ENCODE measurements around the gene TSPAN13.

TSPAN13 gene

GRCh38 chr7:16803881-16804673, 50.5 kb downstream of the TSPAN13 start:
- no peaks in the 10 kb centered on the region for H3K36me3 ChIP-seq
- H4K20me1 ChIP-seq = no peaks in the 10 kb centered on the region
- H3K9ac ChIP-seq = no peak overlapping the region
- H3K4me1 ChIP-seq = no peaks in the 10 kb centered on the region
- no peak overlapping the region for H3K4me2 ChIP-seq
- H3K27me3 ChIP-seq = no peaks in the 10 kb centered on the region
- no peak for TF ChIP-seq Cebpa-rat (IDR thresholded peaks at IDR 0.05)
- no peaks in the 10 kb centered on the region for H3K9me3 ChIP-seq
- H3K27ac ChIP-seq = no peak overlapping the region
- H3K4me3 ChIP-seq = no peak overlapping the region

- Histone ChIP-seq H3K36me3 (no peaks in the 10 kb centered on the region), H3K9me3 (no peaks in the 10 kb centered on the region), H3K27ac (no peak within 1 kb of the TSS), H4K20me1 (no peaks in the 10 kb centered on the region), H3K4me1 (no peaks in the 10 kb centered on the region), H3K27me3 (no peaks in the 10 kb centered on the region), H3K4me3 (no peak within 1 kb of the TSS), H3K4me2 (no peak within 1 kb of the TSS), H3K9ac (no peak within 1 kb of the TSS)
- no peak for TF ChIP-seq Cebpa-rat (IDR thresholded peaks at IDR 0.05)
These were observed 51.3 kb downstream of the TSPAN13 start, which contains the start of gene AGR2 for GRCh38 chr7:16804674-16805439. TSS of gene AGR2 (minus strand) at chr7:16804999. CDS start at chr7:16801796, 3,203 bp downstream.

GRCh38 chr7:16805441-16805840, 51.9 kb downstream of the TSPAN13 start:
- Histone ChIP-seq H3K27ac (no peak overlapping the region), H3K4me1 (no peaks in the 10 kb centered on the region), H3K4me2 (no peak overlapping the region), H4K20me1 (no peaks in the 10 kb centered on the region), H3K36me3 (no peaks in the 10 kb centered on the region), H3K9ac (no peak overlapping the region), H3K4me3 (no peak overlapping the region), H3K9me3 (no peaks in the 10 kb centered on the region), H3K27me3 (no peaks in the 10 kb centered on the region)
- TF ChIP-seq Cebpa-rat (IDR thresholded peaks at IDR 0.05) = no peak

GRCh38 chr7:16810112-16810511, 56.6 kb downstream of the TSPAN13 start:
- Histone ChIP-seq H3K27me3 (no peaks in the 10 kb centered on the region), H4K20me1 (no peaks in the 10 kb centered on the region), H3K36me3 (no peaks in the 10 kb centered on the region), H3K9me3 (no peaks in the 10 kb centered on the region), H3K4me2 (no peak overlapping the region), H3K4me1 (no peaks in the 10 kb centered on the region), H3K9ac (no peak overlapping the region), H3K4me3 (no peak overlapping the region), H3K27ac (no peak overlapping the region)
- no peak for TF ChIP-seq Cebpa-rat (IDR thresholded peaks at IDR 0.05)

- H3K4me2 ChIP-seq = no peak overlapping the region
- H3K27ac ChIP-seq = no peak overlapping the region
- no peaks in the 10 kb centered on the region for H3K27me3 ChIP-seq
- H4K20me1 ChIP-seq = no peaks in the 10 kb centered on the region
- TF ChIP-seq Cebpa-rat (IDR thresholded peaks at IDR 0.05) = no peak
- no peaks in the 10 kb centered on the region for H3K36me3 ChIP-seq
- H3K9me3 ChIP-seq = no peaks in the 10 kb centered on the region
- H3K4me3 ChIP-seq = no peak overlapping the region
- H3K4me1 ChIP-seq = no peaks in the 10 kb centered on the region
- H3K9ac ChIP-seq = no peak overlapping the region
These were observed 57.0 kb downstream of the TSPAN13 start for GRCh38 chr7:16810573-16810972.

GRCh38 chr7:16811551-16811950, 58.0 kb downstream of the TSPAN13 start:
- 0 out of 2 replicates have a peak, but pooled peaks cover 2% of the 10 kb centered on the region for H3K4me1 ChIP-seq
- no peaks in the 10 kb centered on the region for H3K36me3 ChIP-seq
- H3K9me3 ChIP-seq = no peaks in the 10 kb centered on the region
- no peaks in the 10 kb centered on the region for H3K27me3 ChIP-seq
- no peak overlapping the region for H3K9ac ChIP-seq
- no peak overlapping the region for H3K4me3 ChIP-seq
- TF ChIP-seq Cebpa-rat (IDR thresholded peaks at IDR 0.05) = no peak
- no peaks in the 10 kb centered on the region for H4K20me1 ChIP-seq
- H3K4me2 ChIP-seq = no peak overlapping the region
- no peak overlapping the region for H3K27ac ChIP-seq

GRCh38 chr7:16812542-16813231, 59.1 kb downstream of the TSPAN13 start:
- no peak overlapping the region for H3K27ac ChIP-seq
- H3K9me3 ChIP-seq = no peaks in the 10 kb centered on the region
- no peak overlapping the region for H3K4me2 ChIP-seq
- TF ChIP-seq Cebpa-rat (IDR thresholded peaks at IDR 0.05) = no peak
- no peak overlapping the region for H3K9ac ChIP-seq
- H3K4me3 ChIP-seq = no peak overlapping the region
- H3K4me1 ChIP-seq = 0 out of 2 replicates have a peak, but pooled peaks cover 6% of the 10 kb centered on the region
- H3K27me3 ChIP-seq = no peaks in the 10 kb centered on the region
- no peaks in the 10 kb centered on the region for H3K36me3 ChIP-seq
- H4K20me1 ChIP-seq = no peaks in the 10 kb centered on the region

GRCh38 chr7:16813232-16813616, 59.7 kb downstream of the TSPAN13 start:
- Histone ChIP-seq H3K9me3 (no peaks in the 10 kb centered on the region), H3K36me3 (no peaks in the 10 kb centered on the region), H4K20me1 (no peaks in the 10 kb centered on the region), H3K4me3 (no peak overlapping the region), H3K9ac (no peak overlapping the region), H3K4me2 (no peak overlapping the region), H3K27me3 (no peaks in the 10 kb centered on the region), H3K27ac (no peak overlapping the region), H3K4me1 (0 out of 2 replicates have a peak, but pooled peaks cover 6% of the 10 kb centered on the region)
- no peak for TF ChIP-seq Cebpa-rat (IDR thresholded peaks at IDR 0.05)

GRCh38 chr7:16815001-16815400, 61.4 kb downstream of the TSPAN13 start:
- H3K4me3 ChIP-seq = no peak overlapping the region
- no peaks in the 10 kb centered on the region for H3K27me3 ChIP-seq
- H3K9me3 ChIP-seq = no peaks in the 10 kb centered on the region
- H4K20me1 ChIP-seq = no peaks in the 10 kb centered on the region
- no peak for TF ChIP-seq Cebpa-rat (IDR thresholded peaks at IDR 0.05)
- no peak overlapping the region for H3K4me2 ChIP-seq
- H3K27ac ChIP-seq = no peak overlapping the region
- 0 out of 2 replicates have a peak, but pooled peaks cover 6% of the 10 kb centered on the region for H3K4me1 ChIP-seq
- no peaks in the 10 kb centered on the region for H3K36me3 ChIP-seq
- no peak overlapping the region for H3K9ac ChIP-seq

Measured in BLaER1 (cell line).